SK-N-SH (cell line): ENCODE data around the gene PPT2. TPM values are rescaled to one million over a fixed set of nuclear protein-coding genes. Genes with fewer than 3 reads are reported as not detected.

Experiments used
- CTCF ChIA-PET: fragments of 300-600, 350-600 bp; formaldehyde crosslinking; extraction: SDS; loops from one replicate; lab custom pipeline; 2021; lab: Yijun Ruan, JAX
- POLR2A ChIA-PET: fragments of 350-600 bp; sonication (Branson Sonifier 250); formaldehyde crosslinking; extraction: SDS; loops from one replicate; lab custom pipeline; 2020; ENCODE audit warnings: antibody characterized with exemption, inconsistent platforms; lab: Yijun Ruan, JAX
- DNase-seq: peaks from one replicate; pipeline ENCODE4 v3.0.0; 2012
- H2AFZ ChIP-seq: fragments of 200-600 bp; sonication (generic); 2 replicates; pipeline ENCODE4 v1.8.1; 2016; ENCODE audit warnings: antibody characterized with exemption, mild to moderate bottlenecking, low read depth
- H3F3A ChIP-seq: fragments of 200-600 bp; sonication (generic); replicated peaks from 2 replicates; pipeline ENCODE3; 2016; ENCODE audit warnings: antibody characterized with exemption, mild to moderate bottlenecking; ENCODE audit not compliant: insufficient read depth
- H3K27ac ChIP-seq, 2 experiments: fragments of 200-500 bp in 1 of 2; fragments of 200-600 bp in 1 of 2; sonication (Bioruptor generic) in 1 of 2; sonication (generic), shearing (Covaris generic) in 1 of 2; 2 replicates each; pipeline versions ENCODE4 v1.5.1 to v1.6.1; 2014 to 2016; ENCODE audit warnings: low read depth in 2 of 2, inconsistent platforms in 1 of 2, low read length in 1 of 2, mild to moderate bottlenecking in 1 of 2, mixed read lengths in 1 of 2
- H3K27me3 ChIP-seq: fragments of 200-600 bp; sonication (generic), shearing (Covaris generic); 2 replicates; pipeline ENCODE4 v1.6.1; 2016; ENCODE audit warnings: mixed run types; ENCODE audit not compliant: insufficient read depth
- H3K36me3 ChIP-seq, 2 experiments: fragments of 200-500 bp in 1 of 2; fragments of 200-600 bp in 1 of 2; sonication (Bioruptor generic) in 1 of 2; sonication (generic) in 1 of 2; replicated peaks in 1 of 2; 2 replicates each; pipeline versions ENCODE3 to v1.5.1; 2014 to 2016; ENCODE audit warnings: low read length in 1 of 2, mild to moderate bottlenecking in 1 of 2; ENCODE audit not compliant: insufficient read depth in 2 of 2, control insufficient read depth in 1 of 2
- H3K4me1 ChIP-seq, 2 experiments: fragments of 200-500 bp in 1 of 2; fragments of 200-600 bp in 1 of 2; sonication (Bioruptor generic) in 1 of 2; sonication (generic), shearing (Covaris generic) in 1 of 2; 2 replicates each; pipeline versions ENCODE4 v1.5.1 to v1.6.1; 2014 to 2016; ENCODE audit warnings: low read depth in 1 of 2, low read length in 1 of 2, mixed run types in 1 of 2; ENCODE audit not compliant: insufficient read depth in 2 of 2, control insufficient read depth in 1 of 2
- H3K4me2 ChIP-seq: fragments of 200-600 bp; sonication (generic), shearing (Covaris generic); 2 replicates; pipeline ENCODE4 v1.6.1; 2017; ENCODE audit warnings: mixed run types
- H3K4me3 ChIP-seq, 2 experiments: fragments of 200-500 bp in 1 of 2; fragments of 200-600 bp in 1 of 2; sonication (Bioruptor generic) in 1 of 2; sonication (generic), shearing (Covaris generic) in 1 of 2; 2 replicates each; pipeline versions ENCODE4 v1.5.1 to v1.8.1; 2014 to 2016; ENCODE audit warnings: low read depth in 2 of 2, inconsistent platforms in 1 of 2, low read length in 1 of 2, mild to moderate bottlenecking in 1 of 2, mixed read lengths in 1 of 2, moderate library complexity in 1 of 2
- H3K79me2 ChIP-seq: fragments of 200-600 bp; sonication (generic); 2 replicates; pipeline ENCODE4 v1.8.1; 2017; ENCODE audit warnings: mild to moderate bottlenecking; ENCODE audit not compliant: insufficient read depth
- H3K9ac ChIP-seq: fragments of 200-600 bp; sonication (generic); 2 replicates; pipeline ENCODE4 v1.6.1; 2017; ENCODE audit warnings: mixed run types
- H3K9me2 ChIP-seq: fragments of 200-600 bp; sonication (generic); 2 replicates; pipeline ENCODE4 v1.6.1; 2017; ENCODE audit warnings: mixed run types
- H3K9me3 ChIP-seq: fragments of 200-600 bp; sonication (generic); 2 replicates; pipeline ENCODE4 v1.6.1; 2017; ENCODE audit warnings: mixed run types, mild to moderate bottlenecking, moderate library complexity
- H4K20me1 ChIP-seq: fragments of 200-600 bp; sonication (generic); 2 replicates; pipeline ENCODE4 v1.6.1; 2017; ENCODE audit warnings: mild to moderate bottlenecking, mixed run types; ENCODE audit not compliant: insufficient read depth
- CHD2 ChIP-seq: fragments of 150-350 bp; IDR thresholded peaks from 2 replicates; pipeline ENCODE4 v1.6.1; 2018; ENCODE audit warnings: low read length; ENCODE audit not compliant: partially characterized antibody
- CTCF ChIP-seq: fragments of 200-600 bp; sonication (generic); IDR thresholded peaks from 2 replicates; pipeline ENCODE4 v1.6.1; 2017; ENCODE audit warnings: antibody characterized with exemption, mild to moderate bottlenecking, moderate library complexity
- EP300 ChIP-seq, 2 experiments: IDR thresholded peaks; 2 replicates each; pipeline versions ENCODE4 v1.4.0 to v1.6.1; 2012; ENCODE audit warnings: borderline replicate concordance in 1 of 2, low read depth in 1 of 2, low read length in 1 of 2
- EZH2phosphoT487 ChIP-seq: fragments of 200-600 bp; sonication (generic); IDR thresholded peaks from 2 replicates; pipeline ENCODE4 v1.6.1; 2017; ENCODE audit warnings: low read depth, mixed run types, mild to moderate bottlenecking, antibody characterized with exemption, moderate library complexity, borderline replicate concordance
- FOSL2 ChIP-seq: IDR thresholded peaks from 2 replicates; pipeline ENCODE4 v1.4.0; 2012; ENCODE audit warnings: low read depth, mild to moderate bottlenecking, moderate library complexity, borderline replicate concordance
- FOXJ3 ChIP-seq: sonication (generic); formaldehyde crosslinking; IDR thresholded peaks from 2 replicates; pipeline ENCODE4 v1.5.1; 2020; ENCODE audit warnings: mild to moderate bottlenecking, missing genetic modification reagents
- FOXM1 ChIP-seq: IDR thresholded peaks from 2 replicates; pipeline ENCODE4 v1.4.0; 2012; ENCODE audit warnings: low read depth, mild to moderate bottlenecking
- JUND ChIP-seq: IDR thresholded peaks from 2 replicates; pipeline ENCODE4 v1.4.0; 2012
- MEF2A ChIP-seq: IDR thresholded peaks from 2 replicates; pipeline ENCODE4 v1.4.0; 2012; ENCODE audit warnings: low read depth, borderline replicate concordance
- MXI1 ChIP-seq: IDR thresholded peaks from 2 replicates; pipeline ENCODE4 v1.6.1; 2012; ENCODE audit warnings: mild to moderate bottlenecking, low read depth, low read length, improper control_type of control experiment
- NFIC ChIP-seq: IDR thresholded peaks from 2 replicates; pipeline ENCODE4 v1.4.0; 2012; ENCODE audit warnings: borderline replicate concordance
- NRF1 ChIP-seq: IDR thresholded peaks from 2 replicates; pipeline ENCODE4 v1.6.1; 2012; ENCODE audit warnings: low read depth, mild to moderate bottlenecking, low read length
- PBX3 ChIP-seq: IDR thresholded peaks from 2 replicates; pipeline ENCODE4; 2012
- POLR2AphosphoS5 ChIP-seq: IDR thresholded peaks from 2 replicates; pipeline ENCODE4 v1.6.1; 2012; ENCODE audit warnings: low read depth, low read length
- RFX5 ChIP-seq: IDR thresholded peaks from 2 replicates; pipeline ENCODE4 v1.6.1; 2012; ENCODE audit warnings: mild to moderate bottlenecking, improper control_type of control experiment, low read length
- SMC3 ChIP-seq: IDR thresholded peaks from 2 replicates; pipeline ENCODE4 v1.6.1; 2012; ENCODE audit warnings: low read depth, low read length, improper control_type of control experiment
- TAF1 ChIP-seq: IDR thresholded peaks from 2 replicates; pipeline ENCODE4 v1.6.1; 2012; ENCODE audit warnings: low read depth, mild to moderate bottlenecking, low read length, moderate library complexity, borderline replicate concordance
- TCF12 ChIP-seq: IDR thresholded peaks from 2 replicates; pipeline ENCODE4 v1.4.0; 2012
- USF1 ChIP-seq: IDR thresholded peaks from 2 replicates; pipeline ENCODE4 v1.4.0; 2012; ENCODE audit warnings: low read depth, borderline replicate concordance
- YY1 ChIP-seq: IDR thresholded peaks from 2 replicates; pipeline ENCODE4 v1.4.0; 2012; ENCODE audit warnings: low read depth, mild to moderate bottlenecking
- ZBTB33 ChIP-seq: IDR thresholded peaks from 2 replicates; pipeline ENCODE4 v1.4.0; 2012; ENCODE audit warnings: low read depth, borderline replicate concordance
- WGBS: methylation state at CpG from one replicate; pipeline ENCODE4 v1.1.6; 2017; ENCODE audit warnings: low lambda C conversion rate; 5-methylcytosine and 5-hydroxymethylcytosine counted together
- polyA plus RNA-seq, 3 experiments: library from polyadenylated mRNA; depleted of rRNA; stranded (reverse); fragments of >200 nt; gene quantifications; 2 replicates each; pipeline ENCODE4 v1.2.3, GENCODE V29; 2012

PPT2 gene
- polyA plus RNA-seq, 1 of the 3 experiments (the other 2 are of a cell fraction) = 32.7 TPM

- TF ChIP-seq POLR2AphosphoS5 (no peak), ZBTB33 (no peak), EP300 (IDR thresholded peaks at IDR 0.05; ENCODE audit: borderline replicate concordance in 1 of 2, low read depth in 1 of 2, low read length in 1 of 2) (no peak), PBX3 (no peak), FOXM1 (no peak), USF1 (no peak), JUND (no peak)
- TF ChIP-seq, all 33 proteins: peak for 0
These were observed 36.5 kb upstream of the PPT2 start (continued) for GRCh38 chr6:32117461-32117860.

- Histone ChIP-seq H3F3A (peaks cover 24% of the 10 kb centered on the region), H3K4me3 (no peak overlapping the region; a peak in 1 of 4 replicates), H3K4me1 (peaks cover 1 to 5% of the 10 kb centered on the region in 2 experiments; a peak in 1 of 4 replicates), H3K36me3 (peaks cover 23 to 35% of the 10 kb centered on the region in 2 experiments), H3K27me3 (no peaks in the 10 kb centered on the region), H3K9me3 (no peaks in the 10 kb centered on the region), H3K27ac (peak overlapping the region; percentile 14 to 29; a peak in 1 of 4 replicates), H3K9me2 (no peaks in the 10 kb centered on the region), H3K4me2 (no peak overlapping the region), H4K20me1 (no peaks in the 10 kb centered on the region), H3K79me2 (peaks cover 14% of the 10 kb centered on the region), H3K9ac (no peak overlapping the region), H2AFZ (no peak overlapping the region)
- WGBS = 35% methylated on average over 14 of the region's 17 CpGs
- POLR2A ChIA-PET = interaction anchor here (1.8 kb wide), 1 partner anchor 10 kb away, joined by 6 read pairs; the partner anchor contains the start of gene ATF6B
- CTCF ChIA-PET = interaction anchor here (0.6 to 4.1 kb wide), 32 partner anchors 10 to 1208 kb away, joined by 3 to 43 read pairs (median 5); partner anchors contain the start of genes ATF6B, EGFL8, FKBPL and GPSM3
- peak; percentile 83 for DNase-seq
- TF ChIP-seq EZH2phosphoT487 (no peak), TAF1 (no peak), FOXM1 (no peak), MXI1 (peak; percentile 32; the same call in 1 of the 2 replicates), JUND (no peak), NFIC (no peak), FOSL2 (no peak), TCF12 (no peak), NRF1 (no peak), SMC3 (peak; percentile 85), YY1 (no peak), CHD2 (no peak), POLR2AphosphoS5 (no peak), EP300 (IDR thresholded peaks at IDR 0.05; ENCODE audit: borderline replicate concordance in 1 of 2, low read depth in 1 of 2, low read length in 1 of 2) (no peak), PBX3 (no peak), FOXJ3 (CRISPR knock-in tag) (no peak), USF1 (no peak), MEF2A (no peak), RFX5 (no peak), CTCF (peak; percentile 89)
These were observed 34.9 kb upstream of the PPT2 start for GRCh38 chr6:32118782-32119628.
